NB4 (cell line): ENCODE data around the gene RFTN2.

Experiments used
- CTCF ChIP-seq: IDR thresholded peaks from one replicate; pipeline ENCODE4 v1.5.1; 2012; ENCODE audit warnings: low read depth, low read length
- MAX ChIP-seq: IDR thresholded peaks from 2 replicates; pipeline ENCODE4 v1.6.1; 2011; ENCODE audit warnings: low read depth, low read length
- MYC ChIP-seq: IDR thresholded peaks from 2 replicates; pipeline ENCODE4 v1.6.1; 2011; ENCODE audit warnings: low read depth, low read length

DNA sequence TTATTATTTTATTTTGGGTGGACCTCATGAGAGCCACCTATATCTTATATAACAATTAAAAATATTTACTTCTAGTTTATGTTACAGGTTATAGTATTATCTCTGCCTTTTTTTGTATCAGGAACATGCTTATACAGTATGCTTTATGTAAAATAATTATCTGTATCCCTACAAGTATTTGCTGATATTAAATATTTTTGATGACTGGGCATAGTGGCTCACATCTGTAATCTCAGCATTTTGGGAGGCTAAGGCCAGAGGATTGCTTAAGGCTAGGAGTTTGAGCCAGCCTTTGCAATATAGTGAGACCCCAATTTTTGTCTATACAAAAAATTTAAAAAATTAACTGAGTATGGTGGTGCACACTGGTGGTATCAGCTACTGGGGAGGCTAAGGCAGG lies 119.9 kb downstream of the RFTN2 start:
- TF ChIP-seq CTCF, result no peak
- no peak for TF ChIP-seq MAX
- TF ChIP-seq MYC, result no peak
